PC-9 (cell line): Measurements from ENCODE around the gene THBD. TPM values are rescaled to one million over a fixed set of nuclear protein-coding genes. Genes with fewer than 3 reads are reported as not detected.

Experiments
- BruUV-seq: library from RNA; stranded (reverse); fragments of 400-500 nt; replicated peaks from 2 replicates; lab custom pipeline; 2021; lab: Mats Ljungman, UMichigan
- CTCF ChIA-PET: fragments of 300-600 bp; sonication (Branson Sonifier 250); formaldehyde crosslinking; loops from one replicate; lab custom pipeline; 2022; ENCODE audit warnings: antibody characterized with exemption; lab: Charles Lee
- POLR2A ChIA-PET: fragments of 300-600 bp; sonication (Branson Sonifier 250); formaldehyde crosslinking; loops from one replicate; lab custom pipeline; 2022; ENCODE audit warnings: antibody characterized with exemption; ENCODE audit not compliant: unreplicated experiment; lab: Charles Lee
- DNase-seq, 2 experiments: peaks; one replicate each; pipeline versions ENCODE4 v3.0.0 to v3.0.0-alpha.2; 2015 to 2022; ENCODE audit warnings: mixed read lengths in 1 of 2
- H2AFZ ChIP-seq: fragments of 200-600 bp; sonication (generic); 2 replicates; pipeline ENCODE4 v1.8.1; 2017; ENCODE audit warnings: antibody characterized with exemption
- H3F3A ChIP-seq: fragments of 200-600 bp; sonication (generic); 2 replicates; pipeline ENCODE4 v1.8.1; 2017; ENCODE audit warnings: antibody characterized with exemption, mild to moderate bottlenecking, low read depth; ENCODE audit not compliant: insufficient read depth
- H3K27ac ChIP-seq: fragments of 200-600 bp; sonication (generic); 2 replicates; pipeline ENCODE4 v1.6.1; 2016; ENCODE audit warnings: mixed run types
- H3K27me3 ChIP-seq: fragments of 200-600 bp; sonication (generic); 2 replicates; pipeline ENCODE4 v1.6.1; 2016; ENCODE audit warnings: low read depth, mixed run types; ENCODE audit not compliant: insufficient read depth
- H3K36me3 ChIP-seq: fragments of 200-600 bp; sonication (generic); 2 replicates; pipeline ENCODE4 v1.6.1; 2016; ENCODE audit warnings: low read depth, mixed run types
- H3K4me1 ChIP-seq: fragments of 200-600 bp; sonication (generic); replicated peaks from 2 replicates; pipeline ENCODE4 v1.6.1; 2016; ENCODE audit warnings: mixed run types; ENCODE audit not compliant: insufficient read depth
- H3K4me2 ChIP-seq: fragments of 200-600 bp; sonication (generic); 2 replicates; pipeline ENCODE4 v1.6.1; 2017; ENCODE audit warnings: mixed run types
- H3K4me3 ChIP-seq: fragments of 200-600 bp; sonication (generic); 2 replicates; pipeline ENCODE4 v1.6.1; 2016; ENCODE audit warnings: mixed run types
- H3K79me2 ChIP-seq: fragments of 200-600 bp; sonication (generic); 2 replicates; pipeline ENCODE4 v1.6.1; 2017; ENCODE audit warnings: low read depth, mixed run types
- H3K9me2 ChIP-seq: fragments of 200-600 bp; sonication (generic); 2 replicates; pipeline ENCODE4 v1.8.1; 2017; ENCODE audit warnings: mild to moderate bottlenecking; ENCODE audit not compliant: insufficient read depth
- H3K9me3 ChIP-seq: fragments of 200-600 bp; sonication (generic); 2 replicates; pipeline ENCODE4 v1.8.1; 2016; ENCODE audit warnings: low read depth; ENCODE audit not compliant: insufficient read depth
- H4K20me1 ChIP-seq: fragments of 200-600 bp; sonication (generic); 2 replicates; pipeline ENCODE4 v1.8.1; 2017; ENCODE audit not compliant: insufficient read depth
- EZH2 ChIP-seq: fragments of 200-600 bp; sonication (generic); IDR thresholded peaks from 2 replicates; pipeline ENCODE4 v1.8.0; 2017; ENCODE audit warnings: antibody characterized with exemption, low read depth
- intact Hi-C: fragments of 100-400 bp; cut with micrococcal nuclease; formaldehyde crosslinking; loops from one replicate; pipeline ENCODE4 v1.10.0; 2022; ENCODE audit not compliant: unreplicated experiment
- total RNA-seq: library from RNA; stranded (reverse); gene quantifications from 2 replicates; pipeline ENCODE4 v1.2.3, GENCODE V29; 2021
- TF ChIP-seq, protein P1 (sequence below): fragments of 200-600 bp; sonication (generic); conservative IDR thresholded peaks from 2 replicates; pipeline ENCODE4 v1.6.1; 2017; ENCODE audit warnings: mixed run types, antibody characterized with exemption, mild to moderate bottlenecking, moderate library complexity

THBD gene
- total RNA-seq, 1 experiment from 2014 or later = 1.7 TPM

- intact Hi-C loops = no loop called here
These were observed 11.2 kb upstream of the THBD start for GRCh38 chr20:23060629-23061028.

GRCh38 chr20:23059846-23060245 is 10.4 kb upstream of the THBD start:
- CTCF ChIA-PET = no interaction called here
- no TSS peak for BruUV-seq
- no peak for DNase-seq
- no peaks in the 10 kb centered on the region for H3K27me3 ChIP-seq
- no peaks in the 10 kb centered on the region for H3F3A ChIP-seq
- H3K36me3 ChIP-seq = no peaks in the 10 kb centered on the region
- no peak overlapping the region for H3K4me3 ChIP-seq
- H3K4me2 ChIP-seq = no peak overlapping the region
- intact Hi-C loops = no loop called here
- peaks cover 7% of the 10 kb centered on the region; the same call in 1 of the 2 replicates for H3K4me1 ChIP-seq
- no peaks in the 10 kb centered on the region for H3K79me2 ChIP-seq
- TF ChIP-seq, protein P1, sequence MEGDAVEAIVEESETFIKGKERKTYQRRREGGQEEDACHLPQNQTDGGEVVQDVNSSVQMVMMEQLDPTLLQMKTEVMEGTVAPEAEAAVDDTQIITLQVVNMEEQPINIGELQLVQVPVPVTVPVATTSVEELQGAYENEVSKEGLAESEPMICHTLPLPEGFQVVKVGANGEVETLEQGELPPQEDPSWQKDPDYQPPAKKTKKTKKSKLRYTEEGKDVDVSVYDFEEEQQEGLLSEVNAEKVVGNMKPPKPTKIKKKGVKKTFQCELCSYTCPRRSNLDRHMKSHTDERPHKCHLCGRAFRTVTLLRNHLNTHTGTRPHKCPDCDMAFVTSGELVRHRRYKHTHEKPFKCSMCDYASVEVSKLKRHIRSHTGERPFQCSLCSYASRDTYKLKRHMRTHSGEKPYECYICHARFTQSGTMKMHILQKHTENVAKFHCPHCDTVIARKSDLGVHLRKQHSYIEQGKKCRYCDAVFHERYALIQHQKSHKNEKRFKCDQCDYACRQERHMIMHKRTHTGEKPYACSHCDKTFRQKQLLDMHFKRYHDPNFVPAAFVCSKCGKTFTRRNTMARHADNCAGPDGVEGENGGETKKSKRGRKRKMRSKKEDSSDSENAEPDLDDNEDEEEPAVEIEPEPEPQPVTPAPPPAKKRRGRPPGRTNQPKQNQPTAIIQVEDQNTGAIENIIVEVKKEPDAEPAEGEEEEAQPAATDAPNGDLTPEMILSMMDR = no peak
- TF ChIP-seq EZH2 = no peak
- no peaks in the 10 kb centered on the region for H4K20me1 ChIP-seq
- H3K9me2 ChIP-seq = peaks cover 4% of the 10 kb centered on the region; the same call in 1 of the 2 replicates
- H3K9me3 ChIP-seq = no peaks in the 10 kb centered on the region
- H3K27ac ChIP-seq = no peak overlapping the region
- no peak overlapping the region for H2AFZ ChIP-seq
- POLR2A ChIA-PET = interaction anchor here (0.5 kb wide), 1 partner anchor 942 kb away, joined by 3 read pairs; no protein-coding TSS in a partner anchor

More at GRCh38 chr20:23060629-23061028, 11.2 kb upstream of the THBD start:
- H3K9me2 ChIP-seq = peaks cover 4% of the 10 kb centered on the region; the same call in 1 of the 2 replicates
- TF ChIP-seq EZH2 = no peak
- TF ChIP-seq, protein P1 = no peak
- no TSS peak for BruUV-seq
- DNase-seq = no peak
- CTCF ChIA-PET = no interaction called here
- no peaks in the 10 kb centered on the region for H3K79me2 ChIP-seq
- no peaks in the 10 kb centered on the region for H3K9me3 ChIP-seq
- no peaks in the 10 kb centered on the region for H3K27me3 ChIP-seq
- POLR2A ChIA-PET = no interaction called here
- no peak overlapping the region for H3K4me3 ChIP-seq
- H2AFZ ChIP-seq = no peak overlapping the region
- no peak overlapping the region for H3K27ac ChIP-seq
- no peaks in the 10 kb centered on the region for H4K20me1 ChIP-seq
- H3K4me2 ChIP-seq = no peak overlapping the region
- H3F3A ChIP-seq = no peaks in the 10 kb centered on the region
- peaks cover 7% of the 10 kb centered on the region; the same call in 1 of the 2 replicates for H3K4me1 ChIP-seq
- H3K36me3 ChIP-seq = no peaks in the 10 kb centered on the region

- no peak overlapping the region for H2AFZ ChIP-seq
These were observed 9.5 kb upstream of the THBD start for GRCh38 chr20:23059001-23059400.

More at GRCh38 chr20:23059001-23059400, 9.5 kb upstream of the THBD start:
- intact Hi-C loops = no loop called here
- no TSS peak for BruUV-seq
- Histone ChIP-seq H3K27ac (no peak overlapping the region), H3K4me3 (no peak overlapping the region), H3K27me3 (no peaks in the 10 kb centered on the region), H3K79me2 (no peaks in the 10 kb centered on the region), H3K36me3 (no peaks in the 10 kb centered on the region), H3K9me2 (peaks cover 4% of the 10 kb centered on the region; the same call in 1 of the 2 replicates), H4K20me1 (no peaks in the 10 kb centered on the region), H3K4me2 (no peak overlapping the region), H3F3A (no peaks in the 10 kb centered on the region), H3K9me3 (no peaks in the 10 kb centered on the region), H3K4me1 (peaks cover 7% of the 10 kb centered on the region; the same call in 1 of the 2 replicates)
- DNase-seq = no peak
- no peak for TF ChIP-seq EZH2
- TF ChIP-seq, protein P1 = no peak
- ChIA-PET CTCF (no interaction called here), POLR2A (no interaction called here)
